ENCODE measurements around the gene SLC8A3. TPM values are rescaled to one million over a fixed set of nuclear protein-coding genes. Genes with fewer than 3 reads are reported as not detected.
A peak's percentile ranks its signal among the peaks of the same experiment; 100 is the strongest.
"Not testable (repeated sequence)": the region's sequence is repeated elsewhere in the genome, so short reads cannot be mapped to it uniquely, and the experiment has no call there.

Gene SLC8A3
- total RNA-seq (2014; rRNA removed; shearing (Covaris generic)), result 4.5 and 5.2 TPM in 2 replicates

GRCh38 chr14:70188659-70189455 lies at the start of gene SLC8A3:
Gene SLC8A3, minus strand, starts transcription at chr14:70188951. Its CDS starts 20,529 bp downstream, at chr14:70168422.
- Histone ChIP-seq H3K27ac (peak within 1 kb of the TSS; percentile 53), H3K4me3 (peak within 1 kb of the TSS; percentile 63), H3K27me3 (replicated peaks) (no peaks in the 10 kb centered on the region), H3K9me3 (replicated peaks) (no peaks in the 10 kb centered on the region), H3K36me3 (no peaks in the 10 kb centered on the region), H3K4me1 (replicated peaks) (peaks cover 20% of the 10 kb centered on the region)
- peak; percentile 69 to 70 for DNase-seq (ENCODE audit: low read depth in 1 of 2, low spot score in 2 of 2)

- no peak overlapping the region for H3K27ac ChIP-seq
- H3K4me1 ChIP-seq (replicated peaks), result no peaks in the 10 kb centered on the region
- H3K9me3 ChIP-seq (replicated peaks), result no peaks in the 10 kb centered on the region
- H3K27me3 ChIP-seq (replicated peaks), result no peaks in the 10 kb centered on the region
- DNase-seq (ENCODE audit: low read depth in 1 of 2, low spot score in 2 of 2), result no peak
- H3K36me3 ChIP-seq, result no peaks in the 10 kb centered on the region
- H3K4me3 ChIP-seq, result no peak overlapping the region
These were observed 49.0 kb upstream of the SLC8A3 start for GRCh38 chr14:70237710-70238109.

- H3K4me3 ChIP-seq, result no peak overlapping the region
- H3K4me1 ChIP-seq (replicated peaks), result no peaks in the 10 kb centered on the region
- no peaks in the 10 kb centered on the region for H3K9me3 ChIP-seq (replicated peaks)
- no peak for DNase-seq (ENCODE audit: low read depth in 1 of 2, low spot score in 2 of 2)
- H3K27me3 ChIP-seq (replicated peaks), result no peaks in the 10 kb centered on the region
- H3K36me3 ChIP-seq, result no peaks in the 10 kb centered on the region
- H3K27ac ChIP-seq, result no peak overlapping the region
These were observed 45.6 kb upstream of the SLC8A3 start for GRCh38 chr14:70234066-70234950.

GRCh38 chr14:70231756-70232544 lies 43.2 kb upstream of the SLC8A3 start:
- not testable (repeated sequence) for H3K4me3 ChIP-seq; H3K4me1 ChIP-seq (replicated peaks); DNase-seq (ENCODE audit: low read depth in 1 of 2, low spot score in 2 of 2); H3K27me3 ChIP-seq (replicated peaks); H3K27ac ChIP-seq; H3K9me3 ChIP-seq (replicated peaks); H3K36me3 ChIP-seq

GRCh38 chr14:70229877-70230640 lies 41.3 kb upstream of the SLC8A3 start:
- not testable (repeated sequence) for H3K27me3 ChIP-seq (replicated peaks); H3K27ac ChIP-seq; DNase-seq (ENCODE audit: low read depth in 1 of 2, low spot score in 2 of 2); H3K36me3 ChIP-seq; H3K4me3 ChIP-seq; H3K9me3 ChIP-seq (replicated peaks); H3K4me1 ChIP-seq (replicated peaks)

GRCh38 chr14:70213721-70214282 lies 25.1 kb upstream of the SLC8A3 start:
- H3K27ac ChIP-seq, result no peak overlapping the region
- no peaks in the 10 kb centered on the region for H3K9me3 ChIP-seq (replicated peaks)
- H3K36me3 ChIP-seq, result no peaks in the 10 kb centered on the region
- no peaks in the 10 kb centered on the region for H3K27me3 ChIP-seq (replicated peaks)
- DNase-seq (ENCODE audit: low read depth in 1 of 2, low spot score in 2 of 2), result no peak
- H3K4me3 ChIP-seq, result no peak overlapping the region
- peaks cover 5% of the 10 kb centered on the region; the same call in 1 of the 2 replicates for H3K4me1 ChIP-seq (replicated peaks)

GRCh38 chr14:70212752-70213151 lies 24.0 kb upstream of the SLC8A3 start:
- no peak for DNase-seq (ENCODE audit: low read depth in 1 of 2, low spot score in 2 of 2)
- no peaks in the 10 kb centered on the region for H3K27me3 ChIP-seq (replicated peaks)
- H3K9me3 ChIP-seq (replicated peaks), result no peaks in the 10 kb centered on the region
- no peak overlapping the region for H3K27ac ChIP-seq
- no peaks in the 10 kb centered on the region for H3K36me3 ChIP-seq
- peaks cover 5% of the 10 kb centered on the region; the same call in 1 of the 2 replicates for H3K4me1 ChIP-seq (replicated peaks)
- no peak overlapping the region for H3K4me3 ChIP-seq

GRCh38 chr14:70208380-70208779 lies 19.6 kb upstream of the SLC8A3 start:
- no peak overlapping the region for H3K27ac ChIP-seq
- no peaks in the 10 kb centered on the region for H3K36me3 ChIP-seq
- no peak overlapping the region for H3K4me3 ChIP-seq
- no peak for DNase-seq (ENCODE audit: low read depth in 1 of 2, low spot score in 2 of 2)
- H3K4me1 ChIP-seq (replicated peaks), result no peaks in the 10 kb centered on the region
- H3K9me3 ChIP-seq (replicated peaks), result no peaks in the 10 kb centered on the region
- H3K27me3 ChIP-seq (replicated peaks), result no peaks in the 10 kb centered on the region

GRCh38 chr14:70203686-70204085 lies 14.9 kb upstream of the SLC8A3 start:
- no peaks in the 10 kb centered on the region for H3K4me1 ChIP-seq (replicated peaks)
- DNase-seq (ENCODE audit: low read depth in 1 of 2, low spot score in 2 of 2), result no peak
- H3K27me3 ChIP-seq (replicated peaks), result no peaks in the 10 kb centered on the region
- no peak overlapping the region for H3K4me3 ChIP-seq
- H3K9me3 ChIP-seq (replicated peaks), result no peaks in the 10 kb centered on the region
- no peaks in the 10 kb centered on the region for H3K36me3 ChIP-seq
- H3K27ac ChIP-seq, result no peak overlapping the region

GRCh38 chr14:70201994-70202393 lies 13.2 kb upstream of the SLC8A3 start:
- Histone ChIP-seq H3K4me1 (replicated peaks) (no peaks in the 10 kb centered on the region), H3K36me3 (no peaks in the 10 kb centered on the region)
- no peak for DNase-seq (ENCODE audit: low read depth in 1 of 2, low spot score in 2 of 2)

GRCh38 chr14:70193396-70193795 lies 4.6 kb upstream of the SLC8A3 start:
- H3K36me3 ChIP-seq, result no peaks in the 10 kb centered on the region
- H3K27ac ChIP-seq, result no peak overlapping the region
- H3K4me3 ChIP-seq, result no peak overlapping the region
- H3K9me3 ChIP-seq (replicated peaks), result no peaks in the 10 kb centered on the region
- H3K27me3 ChIP-seq (replicated peaks), result no peaks in the 10 kb centered on the region
- peaks cover 9% of the 10 kb centered on the region for H3K4me1 ChIP-seq (replicated peaks)
- DNase-seq (ENCODE audit: low read depth in 1 of 2, low spot score in 2 of 2), result no peak

More at GRCh38 chr14:70201994-70202393, 13.2 kb upstream of the SLC8A3 start:
- H3K4me3 ChIP-seq, result no peak overlapping the region
- no peaks in the 10 kb centered on the region for H3K27me3 ChIP-seq (replicated peaks)
- no peaks in the 10 kb centered on the region for H3K9me3 ChIP-seq (replicated peaks)
- no peak overlapping the region for H3K27ac ChIP-seq

- Histone ChIP-seq H3K27ac (no peak overlapping the region), H3K4me3 (no peak overlapping the region), H3K27me3 (replicated peaks) (no peaks in the 10 kb centered on the region), H3K36me3 (no peaks in the 10 kb centered on the region), H3K4me1 (replicated peaks) (peaks cover 9% of the 10 kb centered on the region), H3K9me3 (replicated peaks) (no peaks in the 10 kb centered on the region)
- DNase-seq (ENCODE audit: low read depth in 1 of 2, low spot score in 2 of 2), result no peak
These were observed 4.2 kb upstream of the SLC8A3 start for GRCh38 chr14:70192915-70193314.

GRCh38 chr14:70190156-70190555 lies 1.4 kb upstream of the SLC8A3 start:
- peaks cover 20% of the 10 kb centered on the region for H3K4me1 ChIP-seq (replicated peaks)
- no peaks in the 10 kb centered on the region for H3K9me3 ChIP-seq (replicated peaks)
- H3K36me3 ChIP-seq, result no peaks in the 10 kb centered on the region
- no peak overlapping the region for H3K4me3 ChIP-seq
- no peak overlapping the region for H3K27ac ChIP-seq
- H3K27me3 ChIP-seq (replicated peaks), result no peaks in the 10 kb centered on the region
- no peak for DNase-seq (ENCODE audit: low read depth in 1 of 2, low spot score in 2 of 2)
